NCI-H128 (cell line): ENCODE results near the gene SGMS1.
"Not testable (repeated sequence)": the region's sequence is repeated elsewhere in the genome, so short reads cannot be mapped to it uniquely, and the experiment has no call there.

Experiments used
- DNase-seq: peaks from one replicate; lab custom pipeline; 2025; ENCODE audit not compliant: unreplicated experiment; lab: John Stamatoyannopoulos, UW

The SGMS1 gene

GRCh38 chr10:50477287-50478203 is 146.2 kb downstream of the SGMS1 start:
- DNase-seq, result no peak

GRCh38 chr10:50473756-50474155 is 150.0 kb downstream of the SGMS1 start:
- DNase-seq, result no peak

GRCh38 chr10:50472914-50473313 is 150.8 kb downstream of the SGMS1 start:
- no peak for DNase-seq

- no peak for DNase-seq
These were observed 152.2 kb downstream of the SGMS1 start for GRCh38 chr10:50471583-50471975.

GRCh38 chr10:50470798-50471582 is 152.8 kb downstream of the SGMS1 start:
- no peak for DNase-seq

- no peak for DNase-seq
These were observed 153.4 kb downstream of the SGMS1 start for GRCh38 chr10:50470345-50470744.

- no peak for DNase-seq
These were observed 154.0 kb downstream of the SGMS1 start for GRCh38 chr10:50469778-50470193.

GRCh38 chr10:50469288-50469687 is 154.5 kb downstream of the SGMS1 start:
- DNase-seq, result no peak

GRCh38 chr10:50467209-50467608 is 156.5 kb downstream of the SGMS1 start:
- no peak for DNase-seq

GRCh38 chr10:50464004-50464409 is 159.7 kb downstream of the SGMS1 start:
- no peak for DNase-seq

GRCh38 chr10:50461834-50462233 is 161.9 kb downstream of the SGMS1 start:
- DNase-seq, result no peak

- no peak for DNase-seq
These were observed 162.6 kb downstream of the SGMS1 start for GRCh38 chr10:50461123-50461522.

- no peak for DNase-seq
These were observed 167.0 kb downstream of the SGMS1 start for GRCh38 chr10:50456719-50457118.

GRCh38 chr10:50453940-50454339 is 169.8 kb downstream of the SGMS1 start:
- DNase-seq, result no peak

GRCh38 chr10:50452603-50453002 is 171.2 kb downstream of the SGMS1 start:
- no peak for DNase-seq

- DNase-seq, result no peak
These were observed 176.1 kb downstream of the SGMS1 start for GRCh38 chr10:50447691-50448090.

GRCh38 chr10:50445777-50446176 is 178.0 kb downstream of the SGMS1 start:
- not testable (repeated sequence) for DNase-seq

GRCh38 chr10:50440489-50440888 is 183.3 kb downstream of the SGMS1 start:
- no peak for DNase-seq

GRCh38 chr10:50439806-50440205 is 183.9 kb downstream of the SGMS1 start:
- DNase-seq, result no peak

- no peak for DNase-seq
These were observed 184.6 kb downstream of the SGMS1 start for GRCh38 chr10:50439187-50439586.

GRCh38 chr10:50438049-50438936 is 185.5 kb downstream of the SGMS1 start:
- DNase-seq, result no peak
